GM21447 (cell line): Measurements from ENCODE around the gene TPRN.

Experiments used
- ATAC-seq: cut with Tn5 transposase; IDR thresholded peaks from one replicate; pipeline ENCODE4 v1.9.1; 2021; ENCODE audit not compliant: unreplicated experiment

The TPRN gene

DNA sequence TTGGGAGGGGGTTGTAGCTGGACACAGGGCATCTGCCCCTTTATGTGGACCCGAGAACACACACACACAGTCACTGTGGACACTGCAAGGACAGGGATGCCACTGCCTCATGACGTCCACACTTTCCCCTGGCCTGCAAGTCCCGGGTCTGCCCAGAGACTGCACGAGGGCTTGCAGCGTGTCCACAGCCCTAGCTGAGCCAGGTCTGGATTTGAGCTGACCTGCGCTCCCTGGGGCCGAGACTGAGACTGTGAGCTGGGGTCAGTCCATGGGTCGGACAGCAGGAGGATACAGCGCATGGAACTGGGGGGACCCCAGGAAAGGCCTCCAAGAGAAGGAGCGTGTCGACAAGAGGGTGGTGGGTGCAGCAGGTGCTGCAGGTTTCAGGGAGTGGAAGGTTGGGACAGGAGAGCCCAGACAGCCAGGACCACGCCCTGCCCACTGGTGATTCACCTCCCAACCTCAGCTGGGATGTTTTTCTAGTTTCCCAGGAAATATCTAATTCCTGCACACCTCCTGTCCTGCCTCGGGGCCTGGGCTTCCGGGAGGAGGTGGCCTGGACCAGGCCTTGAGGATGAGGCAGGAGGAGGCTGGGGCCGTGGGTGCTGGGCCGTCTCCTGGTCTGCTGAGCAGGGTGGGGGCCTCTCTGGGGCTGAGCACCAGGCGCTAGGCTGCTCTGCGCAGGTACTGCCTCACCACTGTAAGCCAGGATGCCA is 26.0 kb upstream of the TPRN start:
- no peak for ATAC-seq

DNA sequence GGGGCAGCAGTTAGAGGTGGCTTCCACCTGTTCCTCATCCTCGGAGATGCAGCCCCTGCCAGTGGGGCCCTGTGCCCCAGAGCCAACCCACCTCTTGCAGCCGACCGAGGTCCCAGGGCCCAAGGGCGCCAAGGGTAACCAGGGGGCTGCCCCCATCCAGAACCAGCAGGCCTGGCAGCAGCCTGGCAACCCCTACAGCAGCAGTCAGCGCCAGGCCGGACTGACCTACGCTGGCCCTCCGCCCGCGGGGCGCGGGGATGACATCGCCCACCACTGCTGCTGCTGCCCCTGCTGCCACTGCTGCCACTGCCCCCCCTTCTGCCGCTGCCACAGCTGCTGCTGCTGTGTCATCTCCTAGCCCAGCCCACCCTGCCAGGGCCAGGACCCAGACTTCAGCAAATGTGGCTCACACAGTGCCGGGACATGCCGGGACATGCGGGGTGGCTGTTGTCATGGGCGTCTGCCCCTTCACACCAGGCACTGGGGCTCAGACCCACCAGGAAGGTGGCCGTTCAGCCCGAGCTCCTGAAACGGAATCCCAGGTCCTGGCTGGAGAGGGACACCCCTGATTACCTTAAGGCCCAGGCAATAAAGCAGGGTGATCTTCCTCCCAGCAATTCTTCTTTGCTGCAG is 25.3 kb upstream of the TPRN start:
- ATAC-seq, result no peak

DNA sequence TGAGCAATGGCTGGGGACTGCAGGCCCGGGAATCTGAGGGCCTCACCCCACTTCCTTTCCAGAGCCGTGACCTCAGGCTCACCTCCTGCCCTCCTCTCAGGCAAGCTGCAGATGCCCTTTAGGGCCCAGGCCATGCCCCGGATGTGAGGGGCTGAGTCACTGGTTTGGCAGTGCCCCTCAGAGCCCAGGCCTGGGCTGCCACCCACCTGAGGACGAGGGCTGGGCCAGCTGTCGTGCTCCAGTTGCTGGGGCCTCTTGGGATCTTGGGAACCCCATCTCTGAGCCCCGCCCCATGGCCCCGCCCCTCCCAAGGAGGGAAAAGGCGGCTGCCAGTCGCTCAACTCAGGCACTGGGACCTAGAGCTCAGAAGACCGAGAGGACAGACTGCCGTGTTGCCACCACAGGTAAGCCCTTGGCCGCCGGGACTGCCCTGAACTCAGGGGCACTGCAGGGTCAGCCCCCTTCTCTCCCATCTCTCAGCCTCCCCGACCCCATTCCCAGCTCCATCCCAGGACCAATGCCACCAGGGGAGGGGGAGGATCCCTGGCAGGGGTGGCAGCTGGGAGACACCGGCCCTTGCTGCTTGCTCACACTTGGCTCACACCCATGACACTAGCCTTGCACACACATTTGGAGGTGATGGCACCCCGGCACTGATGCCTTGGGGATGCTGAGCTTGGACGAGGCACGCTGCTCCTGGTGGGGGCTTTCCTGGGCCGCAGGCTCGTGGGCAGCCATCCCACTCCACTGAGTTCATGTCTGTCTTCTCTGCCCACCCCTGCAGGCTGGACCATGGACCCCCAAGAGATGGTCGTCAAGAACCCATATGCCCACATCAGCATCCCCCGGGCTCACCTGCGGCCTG is 24.5 kb upstream of the TPRN start, which contains the start of gene CYSRT1:
TSS of gene CYSRT1 (plus strand) at position 345 of the 865 bp plus-strand sequence. CDS start at position 793, 448 bp downstream.
- ATAC-seq, result no peak

DNA sequence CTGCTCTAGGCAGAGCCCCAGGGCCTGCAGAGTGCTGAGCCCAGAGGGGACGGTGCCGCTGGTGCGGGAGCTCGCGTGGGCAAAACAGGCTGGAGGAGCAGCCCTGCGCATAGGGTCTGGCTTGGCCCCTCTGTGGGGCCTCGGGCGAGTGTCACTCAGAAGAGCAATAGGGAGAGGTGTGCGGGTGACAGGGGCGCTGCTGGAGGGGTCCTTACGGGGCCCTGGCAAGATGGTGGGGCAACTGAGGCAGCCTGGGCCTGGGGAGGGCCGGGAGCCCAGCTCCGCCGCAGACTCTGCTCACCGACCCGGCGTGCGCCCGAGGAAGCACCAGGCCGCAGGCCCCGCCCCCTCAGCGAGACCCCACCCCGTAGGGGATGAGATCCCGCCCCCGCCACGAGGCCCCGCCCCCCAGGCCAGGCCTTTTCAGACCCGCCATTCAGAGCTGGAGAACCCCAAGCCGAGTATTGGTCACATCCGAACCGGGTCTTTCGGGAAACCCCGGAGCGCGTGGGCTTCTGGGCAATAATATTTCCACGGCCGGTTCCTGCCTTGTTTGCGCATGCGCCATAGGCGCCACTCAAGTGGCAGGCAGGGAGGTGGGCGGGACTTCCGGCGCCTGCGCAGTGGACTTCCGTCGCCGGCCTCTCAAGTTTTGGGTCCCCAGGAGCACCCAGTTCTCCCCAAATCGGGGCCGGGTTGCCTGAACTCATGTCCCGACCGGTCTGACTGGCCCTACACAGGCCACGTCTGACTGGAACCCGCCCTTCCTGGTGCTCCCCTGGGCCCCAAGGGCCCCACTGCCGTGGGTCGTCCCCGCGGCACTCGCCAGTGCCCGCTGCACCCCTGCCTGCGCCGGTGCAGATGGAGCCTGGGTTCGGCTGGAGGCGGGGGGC is 22.8 kb upstream of the TPRN start:
- peak; percentile 63 for ATAC-seq

DNA sequence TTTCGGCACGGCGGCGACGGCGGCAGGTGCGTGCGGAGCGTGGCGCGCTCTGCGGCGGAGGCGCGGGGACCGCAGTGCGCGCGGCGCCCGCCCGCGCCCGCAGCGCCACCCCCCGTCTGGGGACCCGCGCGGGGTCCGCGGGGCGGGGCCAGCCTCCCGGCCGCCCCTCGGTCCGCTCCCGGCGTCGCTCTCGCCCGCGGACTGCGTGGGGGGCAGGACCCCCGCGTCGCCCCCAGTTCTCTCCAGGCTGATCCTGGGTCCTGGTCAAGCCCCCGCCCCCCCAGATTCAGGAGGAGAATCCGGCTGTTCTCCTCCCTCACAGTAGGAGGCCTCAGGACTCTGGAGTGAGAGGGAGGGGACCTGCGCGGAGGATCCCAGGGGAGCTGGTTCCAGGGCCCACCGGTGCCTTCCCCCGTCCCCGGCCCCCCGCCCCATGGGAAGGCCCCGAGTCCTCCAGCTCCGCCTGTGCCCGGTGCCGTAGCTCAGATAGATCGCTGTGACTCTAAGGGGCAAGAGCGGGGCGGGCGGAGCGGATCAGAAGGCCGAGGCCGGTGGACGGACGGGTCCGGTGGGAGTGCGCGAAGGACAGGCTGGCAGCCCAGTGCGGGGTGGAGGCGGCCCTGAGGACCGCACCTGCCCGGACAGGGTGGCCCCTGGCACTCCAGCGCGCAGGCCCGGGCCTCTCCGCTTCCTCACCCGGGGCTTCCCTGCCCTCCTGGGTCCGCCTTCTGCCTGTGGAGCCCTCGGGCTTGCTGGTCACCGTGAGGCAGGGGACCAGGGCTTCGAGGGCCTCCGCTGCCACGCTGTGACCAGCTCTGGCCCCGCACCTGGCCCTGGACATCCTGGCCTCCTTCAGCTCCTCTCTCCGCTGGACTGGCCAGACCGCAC is 21.9 kb upstream of the TPRN start, which contains the start of gene RNF208:
TSS of gene RNF208 (minus strand) at position 51 of the 888 bp plus-strand sequence. CDS start 1,028 bp downstream, outside the sequence.
- no peak for ATAC-seq

DNA sequence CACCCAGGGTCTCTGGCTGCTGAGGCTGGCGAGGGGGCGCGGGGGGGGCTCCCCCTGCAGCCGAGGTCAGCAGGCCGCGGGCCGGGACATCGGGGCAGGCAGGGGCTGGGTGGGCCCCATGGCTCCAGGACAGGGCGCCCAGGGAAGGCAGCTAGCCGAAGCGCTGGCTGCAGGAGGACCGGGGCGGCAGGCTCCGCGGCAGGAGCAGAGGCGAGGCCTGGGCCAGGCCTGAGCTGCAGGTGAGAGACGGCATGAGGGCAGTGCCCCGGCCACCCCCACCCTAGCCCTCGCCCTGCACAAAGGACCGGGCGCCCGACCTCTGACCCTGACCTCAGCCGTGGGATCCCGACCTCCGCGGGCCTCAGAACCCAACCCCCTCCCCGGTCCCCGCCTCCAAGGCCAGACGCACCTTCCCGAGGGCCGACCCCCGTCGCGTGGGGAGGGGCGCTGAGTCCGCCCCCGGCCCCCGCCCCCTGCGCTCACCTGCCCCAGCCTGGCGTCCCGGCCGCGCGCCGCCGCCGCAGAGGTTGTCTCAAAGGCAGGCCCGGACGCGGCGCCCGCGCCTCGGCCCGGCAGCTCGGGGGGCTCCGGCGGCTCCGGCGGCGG is 21.1 kb upstream of the TPRN start:
- no peak for ATAC-seq

DNA sequence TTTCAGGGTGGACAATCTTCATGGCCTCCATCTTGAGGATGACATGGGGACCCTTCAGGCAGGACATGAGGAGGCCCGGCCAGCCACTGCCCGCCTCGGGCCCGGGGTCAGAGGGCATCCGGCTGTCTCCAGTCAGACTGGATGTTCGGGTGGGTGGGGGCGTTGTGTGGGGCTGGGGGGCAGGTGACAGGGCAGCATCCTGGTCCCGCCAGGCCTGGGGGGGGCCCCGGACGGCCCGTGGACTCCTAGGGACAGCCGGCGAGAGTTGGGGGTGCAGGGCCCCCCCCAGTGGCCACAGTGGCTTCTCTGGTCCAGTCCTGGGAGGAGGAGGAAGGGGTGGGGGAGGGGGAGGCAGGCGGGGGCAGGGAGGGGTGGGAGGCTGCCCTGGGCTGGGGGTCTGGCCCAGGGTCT is 20.6 kb upstream of the TPRN start:
- no peak for ATAC-seq

DNA sequence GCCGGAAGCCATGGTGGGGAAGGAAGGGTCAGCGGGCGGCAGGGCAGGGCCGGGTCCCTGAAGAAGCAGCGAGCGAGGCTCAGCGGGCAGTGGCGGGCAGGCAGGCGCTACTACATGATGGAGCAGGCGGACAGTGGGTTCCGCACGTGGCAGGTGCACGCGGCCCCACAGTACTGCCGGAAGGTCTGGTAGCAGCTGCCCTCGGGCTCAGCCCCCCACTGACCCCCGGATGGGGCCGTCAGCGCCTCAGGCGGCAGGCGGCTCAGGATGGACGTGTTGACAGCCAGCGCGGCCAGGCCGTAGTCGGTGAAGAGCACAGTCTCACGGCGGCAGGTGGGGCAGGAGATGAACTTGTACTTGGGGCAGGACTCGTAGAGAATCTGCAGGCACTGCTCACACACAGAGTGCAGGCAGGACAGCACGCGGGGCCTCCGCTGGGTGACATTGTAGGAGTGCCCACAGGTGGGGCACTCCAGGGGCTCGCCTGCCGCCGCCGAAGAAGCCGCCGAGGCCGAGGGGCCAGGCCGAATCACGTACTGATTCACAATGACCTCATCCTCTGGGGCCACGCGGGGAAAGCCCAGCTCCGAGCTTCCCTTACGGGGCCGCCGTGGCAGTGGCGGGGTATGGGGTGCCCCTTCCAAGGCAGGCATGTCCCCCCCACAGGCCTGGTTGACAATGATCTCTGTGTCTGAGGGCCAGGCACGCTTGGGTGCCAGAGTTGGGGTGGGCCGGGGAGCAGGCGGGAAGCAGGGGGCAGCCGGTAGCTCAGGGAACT is 20.0 kb upstream of the TPRN start:
- ATAC-seq, result no peak

DNA sequence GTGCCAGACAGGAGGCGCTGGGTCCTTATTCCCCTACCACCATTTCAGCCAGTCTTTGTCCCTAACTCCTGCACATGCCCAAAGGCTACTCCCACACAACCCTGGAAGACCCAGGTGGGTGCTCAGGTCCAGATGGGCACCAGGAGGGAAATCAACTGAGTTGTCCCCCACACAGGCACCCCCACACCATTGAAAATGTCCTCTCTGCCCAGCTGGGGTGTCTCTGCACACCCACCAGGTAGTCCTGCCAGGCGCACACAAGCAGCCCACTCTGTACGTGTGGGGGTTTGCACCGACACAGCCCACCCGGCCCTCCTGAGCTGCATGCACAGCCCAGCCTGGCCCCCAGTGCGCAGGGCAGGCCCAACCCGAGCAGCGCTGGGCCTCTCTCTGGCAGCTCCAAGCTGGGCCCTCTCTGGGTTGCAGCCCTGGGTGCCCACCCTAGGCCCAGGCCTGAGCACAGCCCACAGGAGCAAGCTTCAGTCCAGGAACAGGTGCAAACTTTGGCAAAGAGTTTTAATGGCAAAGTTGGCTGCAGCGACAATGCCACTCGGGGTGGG is 19.3 kb upstream of the TPRN start:
- ATAC-seq, result no peak

DNA sequence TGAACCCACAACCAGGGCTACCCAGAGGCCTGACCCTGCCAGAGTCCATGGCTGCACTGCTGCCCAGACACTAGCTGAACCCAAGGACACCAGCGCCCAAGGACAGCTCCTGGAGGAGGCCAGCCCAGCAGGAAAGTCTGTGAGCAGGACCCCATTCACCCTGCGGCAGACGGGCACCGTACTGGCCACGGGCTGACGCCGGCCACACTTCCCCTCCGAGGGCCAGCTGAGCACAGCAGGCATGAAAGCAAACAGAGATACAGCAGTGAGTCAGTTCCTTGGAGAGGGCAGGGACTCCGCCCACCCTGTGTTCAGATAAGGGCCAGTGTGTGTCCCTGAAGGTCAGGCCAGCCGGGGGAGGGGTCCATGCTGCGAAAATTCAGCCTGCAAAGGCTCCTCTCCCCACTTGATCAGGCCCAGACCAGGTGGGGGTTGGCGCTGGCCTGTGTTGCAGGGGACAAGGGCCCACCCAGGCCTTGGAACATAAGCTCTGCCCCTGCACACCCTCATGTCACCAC is 18.3 kb upstream of the TPRN start:
- ATAC-seq, result no peak

DNA sequence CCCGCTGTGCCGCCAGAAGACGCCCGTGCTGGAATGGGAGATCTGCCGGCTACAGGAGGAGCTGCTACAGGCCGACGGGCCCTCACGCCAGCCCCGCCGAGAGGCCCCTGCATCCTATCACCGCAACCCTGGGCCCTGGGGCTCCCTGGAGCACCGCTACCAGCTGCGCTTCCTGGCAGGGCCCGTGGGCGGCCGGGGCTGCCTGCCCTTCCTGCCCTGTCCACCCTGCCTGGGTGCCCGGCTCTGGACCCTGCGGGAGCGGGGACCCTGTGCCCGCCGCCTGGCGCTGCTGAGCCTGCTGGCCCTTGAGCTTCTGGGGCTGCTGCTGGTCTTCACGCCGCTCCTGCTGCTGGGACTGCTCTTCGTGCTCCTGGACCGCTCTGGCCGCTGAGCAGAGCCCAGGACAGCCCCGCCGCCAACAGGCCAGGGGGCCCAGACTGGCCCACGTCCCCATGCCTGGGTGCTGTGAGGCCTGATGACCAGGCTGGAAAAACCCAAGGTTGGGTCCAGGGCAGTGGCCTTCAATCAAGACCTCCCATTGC is 17.7 kb upstream of the TPRN start:
- ATAC-seq, result no peak

DNA sequence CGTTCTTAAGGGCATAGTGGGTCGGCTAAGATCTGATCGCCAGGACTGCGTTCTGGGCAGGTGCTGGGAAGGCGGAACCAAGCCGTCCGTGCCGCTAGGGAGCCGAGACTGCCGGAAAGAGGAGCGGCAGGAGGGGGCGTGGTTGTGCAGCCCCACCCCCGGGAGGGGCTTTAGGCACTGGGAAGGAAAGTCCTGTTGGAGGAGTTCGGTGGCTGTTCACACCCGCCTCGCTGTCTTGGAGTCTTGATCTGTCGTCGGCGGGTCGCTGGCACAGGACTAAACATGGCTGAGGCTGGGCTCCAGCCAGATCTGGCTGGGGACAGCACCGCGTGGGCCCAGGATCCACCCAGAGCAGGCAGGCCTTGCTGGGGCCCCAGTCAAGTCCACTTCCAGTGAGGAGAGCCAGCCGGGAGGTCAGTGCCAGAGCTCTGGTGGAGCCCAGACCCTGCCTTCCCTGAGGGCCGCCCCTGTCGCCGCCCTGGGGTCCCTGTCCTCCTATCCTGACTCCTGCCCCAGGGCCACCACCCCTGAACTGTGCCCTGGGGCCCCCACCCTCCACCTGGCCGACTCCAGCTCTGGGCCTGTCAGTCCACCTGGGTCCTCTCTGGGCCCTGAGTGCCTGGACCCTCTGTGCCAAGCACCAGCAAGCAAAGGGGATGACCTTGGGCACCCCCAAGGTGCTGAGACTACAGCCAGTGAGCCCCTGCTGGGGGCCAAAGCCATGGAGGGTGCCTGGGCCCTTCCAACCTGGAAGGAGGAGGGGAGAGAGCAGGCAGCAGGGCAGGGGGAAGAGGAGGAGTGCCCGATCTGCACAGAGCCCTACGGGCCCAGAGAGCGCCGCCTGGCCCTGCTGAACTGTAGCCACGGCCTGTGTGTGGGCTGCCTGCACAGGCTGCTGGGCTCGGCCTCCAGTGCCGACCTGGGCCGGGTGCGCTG is 17.0 kb upstream of the TPRN start:
- ATAC-seq, result no peak

DNA sequence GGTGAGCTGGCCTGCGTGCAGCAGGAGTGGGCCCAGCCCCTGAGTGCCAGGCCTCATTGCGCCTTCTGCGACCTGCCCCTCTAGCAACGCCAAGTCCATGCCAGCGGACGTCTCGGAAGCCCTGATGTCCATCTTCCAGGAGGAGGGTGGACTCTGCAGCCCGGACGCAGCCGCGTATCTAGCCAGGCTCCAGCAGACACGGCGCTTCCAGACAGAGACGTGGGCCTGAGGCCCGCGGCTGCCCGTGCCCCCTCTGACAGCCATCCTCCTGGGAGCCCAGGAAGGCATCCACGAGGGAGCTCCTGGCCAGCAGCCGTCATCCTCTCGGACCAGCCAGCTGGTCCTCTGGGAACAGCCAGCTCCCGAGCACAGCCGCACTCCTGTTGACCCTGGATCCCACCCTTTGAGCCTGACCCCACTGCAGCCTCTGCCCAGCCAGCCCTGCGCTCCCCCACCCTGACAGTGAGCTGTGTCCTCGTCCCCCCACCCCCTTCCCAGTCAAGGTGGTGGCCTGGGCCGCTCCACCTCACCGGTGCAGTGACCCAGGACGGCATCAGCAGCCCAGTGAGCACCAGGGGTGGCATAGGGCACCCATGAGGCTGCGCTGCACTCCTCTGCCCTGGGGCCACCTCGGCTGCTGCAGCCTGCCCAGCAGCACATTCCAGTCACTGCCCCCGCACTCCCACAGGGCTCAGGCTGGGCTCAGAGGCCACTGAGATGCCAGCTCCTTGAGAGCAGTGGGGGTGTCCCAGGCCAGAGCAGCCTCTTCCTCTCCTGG is 15.8 kb upstream of the TPRN start:
- no peak for ATAC-seq

DNA sequence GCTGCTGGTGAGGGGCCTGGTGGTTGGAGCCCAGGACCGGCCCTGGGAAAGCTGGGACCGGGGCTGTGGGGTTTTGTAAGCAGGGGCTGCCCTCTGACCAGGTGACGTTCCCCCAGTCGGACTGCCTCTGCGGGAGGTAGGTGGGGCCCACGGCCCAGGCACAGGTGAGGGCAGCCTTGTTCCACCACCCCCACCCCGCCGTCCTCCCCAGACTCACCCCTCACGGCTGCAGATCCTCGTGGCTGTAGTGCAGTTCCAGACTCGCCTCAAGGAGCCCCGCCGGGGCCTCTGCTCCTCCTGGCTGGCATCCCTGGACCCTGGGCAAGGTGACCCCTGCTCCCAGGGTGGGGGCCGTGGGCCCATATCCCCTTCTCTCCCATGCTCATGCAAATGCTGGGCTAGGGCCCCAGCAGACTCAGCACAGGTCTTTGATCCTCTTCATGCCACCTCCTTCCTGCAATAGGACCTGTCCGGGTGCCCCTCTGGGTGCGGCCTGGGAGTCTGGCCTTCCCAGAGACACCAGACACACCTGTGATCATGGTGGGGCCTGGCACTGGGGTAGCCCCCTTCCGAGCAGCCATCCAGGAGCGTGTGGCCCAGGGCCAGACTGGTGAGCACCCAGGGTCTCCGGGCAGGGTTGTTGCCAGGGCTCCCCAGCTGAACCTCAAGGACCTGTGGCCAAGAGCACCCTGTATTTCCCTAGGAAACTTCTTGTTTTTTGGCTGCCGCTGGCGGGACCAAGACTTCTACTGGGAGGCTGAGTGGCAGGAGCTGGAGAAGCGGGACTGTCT is 14.8 kb upstream of the TPRN start:
- no peak for ATAC-seq

DNA sequence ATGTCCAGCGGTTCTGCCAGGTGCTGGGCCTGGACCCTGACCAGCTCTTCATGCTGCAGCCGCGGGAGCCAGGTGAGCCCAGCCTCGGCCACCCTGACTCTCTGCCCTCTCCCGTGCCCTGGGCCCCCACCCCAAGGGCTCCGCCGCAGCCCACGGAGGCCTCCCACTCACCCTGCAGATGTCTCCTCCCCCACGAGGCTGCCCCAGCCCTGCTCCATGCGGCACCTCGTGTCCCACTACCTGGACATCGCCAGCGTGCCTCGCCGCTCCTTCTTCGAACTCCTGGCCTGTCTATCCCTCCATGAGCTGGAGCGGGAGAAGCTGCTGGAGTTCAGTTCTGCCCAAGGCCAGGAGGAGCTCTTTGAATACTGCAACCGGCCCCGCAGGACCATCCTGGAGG is 14.1 kb upstream of the TPRN start:
- ATAC-seq, result no peak
